IMR-90 (cell line): ENCODE measurements around the gene MYO1C. TPM values are rescaled to one million over a fixed set of nuclear protein-coding genes. Genes with fewer than 3 reads are reported as not detected.

Experiments used
- ATAC-seq: fragments of 200-7000 bp; cut with Tn5 transposase; 2 replicates; pipeline ENCODE4 v1.9.1; 2020; ENCODE audit warnings: low read depth, mild to moderate bottlenecking, moderate library complexity
- BruUV-seq: library from RNA; stranded (reverse); fragments of 400-500 nt; replicated peaks from 2 replicates; lab custom pipeline; 2021; lab: Mats Ljungman, UMichigan
- CTCF ChIA-PET: fragments of 300-600 bp; formaldehyde crosslinking; extraction: SDS; loops from one replicate; lab custom pipeline; 2021; ENCODE audit warnings: antibody characterized with exemption; lab: Yijun Ruan, JAX
- POLR2A ChIA-PET: fragments of 300-600 bp; sonication (Branson Sonifier 250); formaldehyde crosslinking; loops from one replicate; lab custom pipeline; 2022; ENCODE audit warnings: antibody characterized with exemption; ENCODE audit not compliant: unreplicated experiment; lab: Charles Lee
- DNase-seq: peaks from one replicate; pipeline ENCODE4 v3.0.0; 2013
- H2AFZ ChIP-seq: replicated peaks from 2 replicates; pipeline ENCODE3; 2013; ENCODE audit warnings: low read length, mild to moderate bottlenecking; ENCODE audit not compliant: poor library complexity
- H2AK5ac ChIP-seq: 2 replicates; pipeline ENCODE4 v1.6.1; 2013; ENCODE audit warnings: low read depth, low read length, inconsistent platforms
- H2AK9ac ChIP-seq: replicated peaks from 2 replicates; pipeline ENCODE3; 2013; ENCODE audit warnings: mild to moderate bottlenecking, low read depth, low read length, moderate library complexity; ENCODE audit not compliant: poor library complexity
- H2BK120ac ChIP-seq: 2 replicates; pipeline ENCODE4 v1.6.1; 2013; ENCODE audit warnings: low read depth, low read length, inconsistent platforms
- H2BK15ac ChIP-seq: 3 replicates; pipeline ENCODE4 v1.6.1; 2013; ENCODE audit warnings: low read depth, low read length, inconsistent platforms
- H2BK20ac ChIP-seq: 2 replicates; pipeline ENCODE4 v1.6.1; 2013; ENCODE audit warnings: low read depth, mild to moderate bottlenecking, inconsistent platforms, low read length, moderate library complexity
- H2BK5ac ChIP-seq: 2 replicates; pipeline ENCODE4 v1.6.1; 2013; ENCODE audit warnings: mild to moderate bottlenecking, low read depth, low read length, inconsistent platforms; ENCODE audit not compliant: poor library complexity, severe bottlenecking
- H3K14ac ChIP-seq: replicated peaks from 2 replicates; pipeline ENCODE4 v1.6.1; 2013; ENCODE audit warnings: low read depth, low read length, inconsistent platforms
- H3K18ac ChIP-seq: 2 replicates; pipeline ENCODE4 v1.6.1; 2013; ENCODE audit warnings: low read depth, low read length, control low read depth
- H3K23ac ChIP-seq: 2 replicates; pipeline ENCODE4 v1.6.1; 2013; ENCODE audit warnings: low read depth, low read length, inconsistent platforms
- H3K27ac ChIP-seq: 2 replicates; pipeline ENCODE4 v1.5.1; 2013; ENCODE audit warnings: mild to moderate bottlenecking, control low read depth, low read length; ENCODE audit not compliant: insufficient read depth
- H3K27me3 ChIP-seq: 2 replicates; pipeline ENCODE4 v1.6.1; 2013; ENCODE audit warnings: low read length; ENCODE audit not compliant: control insufficient read depth, insufficient read depth
- H3K36me3 ChIP-seq: 2 replicates; pipeline ENCODE4 v1.6.1; 2013; ENCODE audit warnings: low read length, mixed read lengths; ENCODE audit not compliant: control insufficient read depth, insufficient read depth
- H3K4ac ChIP-seq: 2 replicates; pipeline ENCODE4 v1.6.1; 2013; ENCODE audit warnings: low read depth, low read length, inconsistent platforms
- H3K4me1 ChIP-seq: 2 replicates; pipeline ENCODE4 v1.6.1; 2013; ENCODE audit warnings: low read length, mixed read lengths; ENCODE audit not compliant: control insufficient read depth, insufficient read depth
- H3K4me2 ChIP-seq: 2 replicates; pipeline ENCODE4 v1.6.1; 2013; ENCODE audit warnings: low read depth, mild to moderate bottlenecking, control low read depth, low read length, moderate library complexity
- H3K4me3 ChIP-seq: 2 replicates; pipeline ENCODE4 v1.5.1; 2013; ENCODE audit warnings: low read depth, mild to moderate bottlenecking, control low read depth, low read length, moderate library complexity; ENCODE audit not compliant: insufficient read depth
- H3K56ac ChIP-seq: 2 replicates; pipeline ENCODE4 v1.6.1; 2013; ENCODE audit warnings: low read length, inconsistent platforms; ENCODE audit not compliant: insufficient read depth; ENCODE audit errors: extremely low read depth
- H3K79me1 ChIP-seq, 2 experiments: 2 replicates each; pipeline ENCODE4 v1.6.1; 2013; ENCODE audit warnings: low read length in 2 of 2, inconsistent platforms in 1 of 2, low read depth in 1 of 2
- H3K9ac ChIP-seq: 2 replicates; pipeline ENCODE4 v1.6.1; 2013; ENCODE audit warnings: low read depth, low read length, control low read depth
- H3K9me1 ChIP-seq: 2 replicates; pipeline ENCODE4 v1.6.1; 2013; ENCODE audit warnings: low read length, inconsistent platforms; ENCODE audit not compliant: insufficient read depth
- H3K9me3 ChIP-seq: 2 replicates; pipeline ENCODE4 v1.6.1; 2013; ENCODE audit warnings: low read length; ENCODE audit not compliant: control insufficient read depth, insufficient read depth
- H4K20me1 ChIP-seq: 2 replicates; pipeline ENCODE4 v1.6.1; 2013; ENCODE audit warnings: low read length, inconsistent platforms; ENCODE audit not compliant: insufficient read depth
- H4K5ac ChIP-seq: 2 replicates; pipeline ENCODE4 v1.6.1; 2013; ENCODE audit warnings: mild to moderate bottlenecking, low read depth, low read length, control low read depth
- H4K8ac ChIP-seq, 2 experiments: 2 replicates each; pipeline ENCODE4 v1.6.1; 2013; ENCODE audit warnings: low read depth in 2 of 2, low read length in 2 of 2, control low read depth in 1 of 2, inconsistent platforms in 1 of 2
- H4K91ac ChIP-seq: 2 replicates; pipeline ENCODE4 v1.6.1; 2013; ENCODE audit warnings: low read depth, low read length, inconsistent platforms; ENCODE audit not compliant: insufficient read depth
- BHLHE40 ChIP-seq: fragments of 150-350 bp; IDR thresholded peaks from 2 replicates; pipeline ENCODE4 v1.6.1; 2016; ENCODE audit warnings: mild to moderate bottlenecking, low read depth, low read length
- CEBPB ChIP-seq: IDR thresholded peaks from 2 replicates; pipeline ENCODE4 v1.6.1; 2012; ENCODE audit warnings: low read depth, low read length, improper control_type of control experiment
- CHD1 ChIP-seq: IDR thresholded peaks from 2 replicates; pipeline ENCODE4 v1.6.1; 2012; ENCODE audit warnings: low read depth, low read length, improper control_type of control experiment
- MAFK ChIP-seq: IDR thresholded peaks from 2 replicates; pipeline ENCODE4 v1.6.1; 2012; ENCODE audit warnings: low read depth, low read length, improper control_type of control experiment
- MAZ ChIP-seq: IDR thresholded peaks from 2 replicates; pipeline ENCODE4 v1.6.1; 2012; ENCODE audit warnings: low read depth, mild to moderate bottlenecking, low read length, improper control_type of control experiment, moderate library complexity, borderline replicate concordance
- MXI1 ChIP-seq: IDR thresholded peaks from 2 replicates; pipeline ENCODE4 v1.6.1; 2012; ENCODE audit warnings: low read depth, mild to moderate bottlenecking, low read length, moderate library complexity, borderline replicate concordance
- NFE2L2 ChIP-seq: fragments of 150-350 bp; IDR thresholded peaks from 2 replicates; pipeline ENCODE4 v1.6.1; 2016; ENCODE audit warnings: low read depth, mild to moderate bottlenecking, low read length
- POLR2A ChIP-seq: IDR thresholded peaks from 2 replicates; pipeline ENCODE4 v1.6.1; 2012; ENCODE audit warnings: mild to moderate bottlenecking, low read depth, low read length
- RAD21 ChIP-seq: IDR thresholded peaks from 2 replicates; pipeline ENCODE4 v1.6.1; 2012; ENCODE audit warnings: low read length, improper control_type of control experiment
- RFX5 ChIP-seq: IDR thresholded peaks from 2 replicates; pipeline ENCODE4 v1.8.0; 2012; ENCODE audit warnings: low read depth, mild to moderate bottlenecking, low read length, moderate library complexity
- SMC3 ChIP-seq: fragments of 150-350 bp; IDR thresholded peaks from 2 replicates; pipeline ENCODE4 v1.6.1; 2016; ENCODE audit warnings: low read depth, mild to moderate bottlenecking, antibody characterized with exemption, low read length, moderate library complexity
- USF2 ChIP-seq: fragments of 150-350 bp; IDR thresholded peaks from 2 replicates; pipeline ENCODE4 v1.6.1; 2017; ENCODE audit warnings: mild to moderate bottlenecking, antibody characterized with exemption, low read length, low read depth
- WGBS, 2 experiments: methylation state at CpG; one replicate each; pipeline versions ENCODE4 v1.1.5 to v1.1.7; 2013; ENCODE audit warnings: missing lambda C conversion rate in 2 of 2; ENCODE audit not compliant: insufficient read length in 1 of 2; ENCODE audit errors: extremely low coverage in 2 of 2; 5-methylcytosine and 5-hydroxymethylcytosine counted together
- dilution Hi-C: fragments of 300-500 bp; cut with HindIII; formaldehyde crosslinking; loops from one replicate; pipeline ENCODE4 v1.14.3; 2018; ENCODE audit warnings: low sequenced_read_pairs; ENCODE audit not compliant: unreplicated experiment
- in situ Hi-C: fragments of 300-500 bp; cut with MboI; formaldehyde crosslinking; loops from 3 replicates; pipeline ENCODE4 v1.14.3; 2019; ENCODE audit warnings: low sequenced_read_pairs, inconsistent platforms, mixed read lengths
- intact Hi-C: fragments of 100-400 bp; cut with micrococcal nuclease; formaldehyde crosslinking; loops from 2 replicates; pipeline ENCODE4 v1.10.0; 2022
- polyA plus RNA-seq, 3 experiments: library from polyadenylated mRNA; depleted of rRNA; stranded (reverse); fragments of >200 nt; gene quantifications; 2 replicates each; pipeline ENCODE4 v1.2.3, GENCODE V29; 2012; ENCODE audit warnings: low replicate concordance in 1 of 3
- total RNA-seq: library from RNA; depleted of rRNA; stranded (reverse); fragments of >200 nt; gene quantifications from 2 replicates; pipeline ENCODE4 v1.2.3, GENCODE V29; 2012

MYO1C gene
- total and polyA plus RNA-seq, 2 of the 4 experiments (the other 2 are of a cell fraction), result 162 to 196 TPM

- DNase-seq (no peak), ATAC-seq (no peak)
- no peak overlapping the region for H2BK120ac ChIP-seq
- H3K4me3 ChIP-seq, result no peak overlapping the region
- no peak overlapping the region for H2BK15ac ChIP-seq
- no peak overlapping the region for H4K91ac ChIP-seq
- ChIA-PET POLR2A (interaction anchor here (0.6 kb wide), 1 partner anchor 11 kb away, joined by 8 read pairs; no protein-coding TSS in a partner anchor), CTCF (interaction anchor here (0.6 kb wide), 1 partner anchor 12 kb away, joined by 4 read pairs; no protein-coding TSS in a partner anchor)
- TF ChIP-seq MAFK, result no peak
- no peak for TF ChIP-seq USF2
- no peak for TF ChIP-seq RAD21
- no peak for TF ChIP-seq SMC3
- no peak for TF ChIP-seq MXI1
- TF ChIP-seq MAZ, result no peak
- TF ChIP-seq CEBPB, result no peak
- TF ChIP-seq POLR2A, result no peak
- TF ChIP-seq CHD1, result no peak
- TF ChIP-seq NFE2L2, result no peak
- TF ChIP-seq RFX5, result no peak
- TF ChIP-seq BHLHE40, result no peak
- peaks cover 88% of the 10 kb centered on the region for H4K20me1 ChIP-seq
- H3K27me3 ChIP-seq, result no peaks in the 10 kb centered on the region
- no peak overlapping the region for H3K9ac ChIP-seq
- in situ Hi-C loops, result no loop called here
- intact Hi-C loops, result no loop called here
- H2AK5ac ChIP-seq, result no peak overlapping the region
- no peak overlapping the region for H3K18ac ChIP-seq
- BruUV-seq, result no TSS peak
- no peak overlapping the region for H2BK5ac ChIP-seq
- no peak overlapping the region for H2BK20ac ChIP-seq
- H3K36me3 ChIP-seq, result peaks cover 14% of the 10 kb centered on the region
- no peak overlapping the region for H3K27ac ChIP-seq
- H3K4ac ChIP-seq, result no peak overlapping the region
- H3K14ac ChIP-seq, result no peak overlapping the region
- peaks cover 0 to 44% of the 10 kb centered on the region in 2 experiments; a peak in 3 of 4 replicates for H3K79me1 ChIP-seq
- H3K4me1 ChIP-seq, result 0 out of 2 replicates have a peak, but pooled peaks cover 2% of the 10 kb centered on the region
- 100% methylated on average over 1 of the region's 12 CpGs; no CpG with 5 or more reads in 1 of the 2 experiments for WGBS, 2 experiments
- no peak overlapping the region for H3K4me2 ChIP-seq
- no peak overlapping the region for H2AFZ ChIP-seq
- H3K9me3 ChIP-seq, result no peaks in the 10 kb centered on the region
- H2AK9ac ChIP-seq, result no peak overlapping the region
- H3K9me1 ChIP-seq, result peaks cover 19% of the 10 kb centered on the region; the same call in 1 of the 2 replicates
- H3K56ac ChIP-seq, result no peak overlapping the region
- no peak overlapping the region for H4K5ac ChIP-seq
- dilution Hi-C loops, result no loop called here
- no peak overlapping the region for H4K8ac ChIP-seq
- H3K23ac ChIP-seq, result no peak overlapping the region
These were observed 46.3 kb downstream of the MYO1C start for GRCh38 chr17:1446201-1446600.
